ENCODE measurements around the gene MAVS.
A peak's percentile ranks its signal among the peaks of the same experiment; 100 is the strongest.

MAVS gene

DNA sequence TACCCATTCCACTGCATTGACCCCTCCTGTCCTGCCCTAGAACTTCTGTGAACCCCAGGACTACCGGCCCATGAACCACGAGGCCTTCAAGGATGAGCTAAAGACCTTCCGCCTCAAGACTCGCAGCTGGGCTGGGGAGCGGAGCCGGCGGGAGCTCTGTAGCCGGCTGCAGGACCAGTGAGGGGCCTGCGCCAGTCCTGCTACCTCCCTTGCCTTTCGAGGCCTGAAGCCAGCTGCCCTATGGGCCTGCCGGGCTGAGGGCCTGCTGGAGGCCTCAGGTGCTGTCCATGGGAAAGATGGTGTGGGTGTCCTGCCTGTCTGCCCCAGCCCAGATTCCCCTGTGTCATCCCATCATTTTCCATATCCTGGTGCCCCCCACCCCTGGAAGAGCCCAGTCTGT is 41.9 kb upstream of the MAVS start:
- peak overlapping the region; percentile 19 for H3K27ac Mint-ChIP-seq
- DNase-seq, result no peak
- CTCF ChIA-PET, result interaction anchor here (0.6 to 1.6 kb wide), 2 partner anchors 14 to 16 kb away, joined by 3 to 6 read pairs; no protein-coding TSS in a partner anchor
- H3K4me1 Mint-ChIP-seq, result peaks cover 86% of the 10 kb centered on the region
- H3K9me3 Mint-ChIP-seq, result no peaks in the 10 kb centered on the region
- H3K4me3 Mint-ChIP-seq, result no peak overlapping the region
- H3K27me3 Mint-ChIP-seq, result no peaks in the 10 kb centered on the region
- H3K36me3 Mint-ChIP-seq, result peaks cover 70% of the 10 kb centered on the region

DNA sequence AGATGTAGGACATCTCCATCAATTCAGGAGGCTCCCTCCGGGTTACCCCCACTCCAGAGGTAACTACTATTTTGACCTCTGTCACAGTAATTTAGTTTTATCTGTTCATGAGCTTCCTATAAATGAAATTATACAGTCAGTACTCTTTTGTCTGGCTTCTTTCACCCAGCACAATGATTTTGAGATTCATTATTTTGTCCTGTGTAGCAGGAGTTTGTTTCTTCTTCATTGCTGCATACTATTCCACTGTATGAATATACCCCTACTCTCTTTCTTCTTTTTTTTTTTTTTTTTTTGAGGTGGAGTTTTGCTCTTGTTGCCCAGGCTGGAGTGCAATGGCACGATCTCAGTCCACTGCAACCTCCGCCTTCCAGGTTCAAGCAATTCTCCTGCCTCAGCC is 38.1 kb upstream of the MAVS start:
- H3K27ac Mint-ChIP-seq, result peak overlapping the region; percentile 37
- H3K4me3 Mint-ChIP-seq, result no peak overlapping the region
- DNase-seq, result no peak
- peaks cover 85% of the 10 kb centered on the region for H3K4me1 Mint-ChIP-seq
- CTCF ChIA-PET, result no interaction called here
- H3K36me3 Mint-ChIP-seq, result peaks cover 41% of the 10 kb centered on the region
- H3K9me3 Mint-ChIP-seq, result no peaks in the 10 kb centered on the region
- no peaks in the 10 kb centered on the region for H3K27me3 Mint-ChIP-seq

DNA sequence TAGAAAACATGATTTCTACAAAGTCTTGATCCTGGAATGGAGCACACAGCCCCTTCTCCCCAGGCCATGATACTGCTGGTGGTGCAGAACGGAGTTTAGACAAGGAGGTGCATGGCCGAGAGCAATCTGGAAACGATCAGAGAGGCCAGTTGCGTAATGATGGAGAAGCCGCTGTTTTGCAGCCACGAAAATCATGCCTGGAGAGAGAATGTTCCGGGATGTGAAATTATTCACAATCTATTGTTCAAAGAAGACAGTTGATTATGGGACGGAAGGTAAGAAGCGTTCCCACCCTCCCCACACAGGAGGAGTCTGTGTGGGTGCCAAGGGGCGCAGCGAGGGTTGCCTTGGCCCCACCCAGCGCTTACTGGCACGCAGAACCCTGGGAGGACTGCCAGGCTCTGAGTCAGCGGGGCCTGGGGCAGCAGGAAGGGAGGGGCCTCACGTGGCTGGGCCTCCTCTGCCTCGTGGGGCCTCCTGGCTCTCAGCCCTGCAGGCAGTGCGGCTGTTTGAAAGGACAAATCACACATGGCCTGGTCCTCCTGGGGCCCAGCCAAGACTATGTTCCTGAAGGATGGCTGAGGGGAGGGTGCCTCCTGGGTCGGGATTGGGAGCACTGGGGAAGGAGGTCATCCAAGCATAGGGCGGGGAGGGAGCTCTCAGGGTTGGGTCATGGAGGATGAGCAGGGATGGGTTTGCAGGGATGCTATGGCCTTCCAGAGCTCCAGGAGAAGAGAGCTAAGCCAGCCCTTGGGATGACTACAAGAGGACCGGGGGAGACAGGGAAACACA is 35.0 kb upstream of the MAVS start:
- H3K4me3 Mint-ChIP-seq, result peak overlapping the region; percentile 75
- peak; percentile 93 for DNase-seq
- no peaks in the 10 kb centered on the region for H3K27me3 Mint-ChIP-seq
- peaks cover 86% of the 10 kb centered on the region for H3K4me1 Mint-ChIP-seq
- CTCF ChIA-PET, result interaction anchor here (0.7 to 4.7 kb wide), 4 partner anchors 9 to 24 kb away, joined by 3 to 18 read pairs (median 6); partner anchors contain the start of gene AP5S1
- no peaks in the 10 kb centered on the region for H3K9me3 Mint-ChIP-seq
- H3K27ac Mint-ChIP-seq, result peak overlapping the region; percentile 98
- peaks cover 17% of the 10 kb centered on the region for H3K36me3 Mint-ChIP-seq

DNA sequence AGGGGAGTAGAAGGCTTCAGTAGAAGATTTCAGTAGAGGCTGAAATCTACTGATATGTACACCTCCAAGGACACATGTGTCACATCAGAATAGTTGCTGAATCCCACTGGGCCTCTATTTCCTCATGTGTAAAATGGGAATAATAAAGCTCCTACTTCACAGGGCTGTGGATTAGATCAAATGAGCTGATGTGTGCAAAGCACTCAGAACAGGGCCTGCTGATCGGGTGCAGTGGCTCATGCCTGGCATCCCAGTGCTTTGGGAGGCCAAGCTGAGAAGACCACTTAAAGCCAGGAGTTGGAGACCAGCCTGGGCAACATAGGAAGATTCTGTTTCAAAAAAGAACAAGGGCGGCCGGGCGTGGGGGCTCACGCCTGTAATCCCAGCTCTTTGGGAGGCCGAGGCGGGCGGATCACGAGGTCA is 34.4 kb upstream of the MAVS start:
- CTCF ChIA-PET, result interaction anchor here (1.7 to 4.7 kb wide), 2 partner anchors 8 to 24 kb away, joined by 9 to 18 read pairs; partner anchors contain the start of gene AP5S1
- Mint-ChIP-seq H3K4me1 (peaks cover 85% of the 10 kb centered on the region), H3K27me3 (no peaks in the 10 kb centered on the region), H3K9me3 (no peaks in the 10 kb centered on the region), H3K4me3 (peak overlapping the region; percentile 75), H3K27ac (peak overlapping the region; percentile 98), H3K36me3 (peaks cover 12% of the 10 kb centered on the region)
- DNase-seq, result peak; percentile 21

DNA sequence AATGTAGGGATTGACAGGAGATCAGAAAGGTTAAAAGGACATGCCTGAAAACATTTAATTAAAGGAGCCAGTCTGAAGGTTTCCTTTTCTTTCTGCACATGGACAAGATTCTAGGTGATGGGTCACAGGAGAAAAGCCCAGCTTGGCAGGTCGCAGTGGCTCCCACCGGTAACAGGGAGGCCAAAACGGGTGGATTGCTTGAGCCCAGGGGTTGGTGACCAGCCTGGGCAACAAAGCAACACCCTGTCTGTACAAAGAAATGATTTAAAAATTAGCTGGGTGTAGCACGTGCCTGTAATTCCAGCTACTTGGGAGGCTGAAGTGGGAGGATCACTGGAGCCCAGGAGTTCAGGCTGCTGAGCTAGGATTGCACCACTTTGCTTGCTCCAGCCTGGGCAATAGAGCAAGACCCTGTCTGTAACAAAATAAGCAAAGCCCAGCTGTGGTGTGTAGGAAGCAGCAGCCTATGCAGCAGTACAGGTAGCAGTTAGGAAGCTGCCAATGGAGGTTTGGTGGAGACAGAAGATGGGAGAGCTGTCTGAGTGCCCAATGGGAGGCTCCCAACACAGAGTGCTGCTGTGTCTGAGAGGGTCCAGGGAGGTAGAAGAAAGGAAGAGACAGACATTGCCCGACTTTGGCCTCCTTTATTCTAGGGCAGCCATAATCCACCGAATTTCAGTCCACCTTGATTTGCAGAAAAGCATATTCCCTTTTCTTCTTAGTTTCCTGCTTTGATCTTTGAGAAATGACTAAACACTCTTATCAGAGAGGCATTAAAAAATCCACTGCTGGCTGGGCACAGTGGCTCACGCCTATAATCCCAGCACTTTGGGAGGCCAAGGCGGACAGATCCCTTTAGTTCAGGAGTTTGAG is 33.4 kb upstream of the MAVS start:
- Mint-ChIP-seq H3K27ac (peak overlapping the region; percentile 98), H3K36me3 (peaks cover 11% of the 10 kb centered on the region), H3K4me3 (no peak overlapping the region), H3K27me3 (no peaks in the 10 kb centered on the region), H3K4me1 (peaks cover 82% of the 10 kb centered on the region), H3K9me3 (no peaks in the 10 kb centered on the region)
- CTCF ChIA-PET, result interaction anchor here (0.6 to 4.7 kb wide), 2 partner anchors 25 to 67 kb away, joined by 3 to 18 read pairs; no protein-coding TSS in a partner anchor
- peak; percentile 20 for DNase-seq

DNA sequence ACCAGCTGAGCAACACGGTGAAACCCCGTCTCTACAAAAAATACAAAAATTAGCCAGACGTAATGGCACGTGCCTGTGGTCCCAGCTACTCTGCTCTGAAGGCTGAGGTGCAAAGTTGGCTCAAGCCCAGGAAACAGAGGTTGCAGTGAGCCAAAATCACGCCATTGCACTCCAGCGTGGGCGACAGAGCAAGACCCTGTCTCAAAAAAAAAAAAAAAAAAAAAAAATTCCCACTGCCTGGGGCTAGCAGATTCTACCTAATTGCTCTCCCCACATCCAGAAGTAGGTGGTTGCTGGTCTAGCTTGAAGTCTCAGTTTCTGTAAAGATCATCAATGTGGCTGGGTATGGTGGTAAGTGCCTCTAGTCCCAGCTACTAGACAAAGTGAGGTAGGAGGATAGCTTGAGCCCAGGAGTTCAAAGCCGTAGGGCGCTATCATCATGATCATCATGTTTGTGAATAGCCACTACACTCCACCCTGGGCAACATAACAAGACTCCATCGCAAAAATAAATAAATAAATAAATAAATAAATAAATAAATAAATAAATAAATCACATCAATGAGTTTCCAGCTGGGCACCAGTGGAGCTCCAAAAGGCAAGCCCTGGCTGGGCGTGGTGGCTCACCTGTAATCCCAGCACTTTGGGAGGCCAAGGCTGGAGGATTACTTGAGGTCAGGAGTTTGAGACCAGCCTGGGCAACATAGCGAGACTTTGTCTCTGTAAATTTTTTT is 32.6 kb upstream of the MAVS start:
- peaks cover 10% of the 10 kb centered on the region for H3K36me3 Mint-ChIP-seq
- H3K9me3 Mint-ChIP-seq, result no peaks in the 10 kb centered on the region
- peaks cover 86% of the 10 kb centered on the region for H3K4me1 Mint-ChIP-seq
- H3K27ac Mint-ChIP-seq, result peak overlapping the region; percentile 98
- no peak overlapping the region for H3K4me3 Mint-ChIP-seq
- no peaks in the 10 kb centered on the region for H3K27me3 Mint-ChIP-seq
- DNase-seq, result peak; percentile 20
- CTCF ChIA-PET, result interaction anchor here (4.7 kb wide), 1 partner anchor 26 kb away, joined by 18 read pairs; no protein-coding TSS in a partner anchor

- no peaks in the 10 kb centered on the region for H3K9me3 Mint-ChIP-seq
- no peaks in the 10 kb centered on the region for H3K27me3 Mint-ChIP-seq
- peaks cover 10% of the 10 kb centered on the region for H3K36me3 Mint-ChIP-seq
- peak; percentile 20 for DNase-seq
- CTCF ChIA-PET, result interaction anchor here (1.3 to 4.7 kb wide), 2 partner anchors 27 to 29 kb away, joined by 4 to 18 read pairs; partner anchors contain the start of gene CENPB
- no peak overlapping the region for H3K4me3 Mint-ChIP-seq
- peaks cover 90% of the 10 kb centered on the region for H3K4me1 Mint-ChIP-seq
- H3K27ac Mint-ChIP-seq, result peak overlapping the region; percentile 96
Measured at GRCh38 chr20:3814928-3815495, 31.6 kb upstream of the MAVS start.

DNA sequence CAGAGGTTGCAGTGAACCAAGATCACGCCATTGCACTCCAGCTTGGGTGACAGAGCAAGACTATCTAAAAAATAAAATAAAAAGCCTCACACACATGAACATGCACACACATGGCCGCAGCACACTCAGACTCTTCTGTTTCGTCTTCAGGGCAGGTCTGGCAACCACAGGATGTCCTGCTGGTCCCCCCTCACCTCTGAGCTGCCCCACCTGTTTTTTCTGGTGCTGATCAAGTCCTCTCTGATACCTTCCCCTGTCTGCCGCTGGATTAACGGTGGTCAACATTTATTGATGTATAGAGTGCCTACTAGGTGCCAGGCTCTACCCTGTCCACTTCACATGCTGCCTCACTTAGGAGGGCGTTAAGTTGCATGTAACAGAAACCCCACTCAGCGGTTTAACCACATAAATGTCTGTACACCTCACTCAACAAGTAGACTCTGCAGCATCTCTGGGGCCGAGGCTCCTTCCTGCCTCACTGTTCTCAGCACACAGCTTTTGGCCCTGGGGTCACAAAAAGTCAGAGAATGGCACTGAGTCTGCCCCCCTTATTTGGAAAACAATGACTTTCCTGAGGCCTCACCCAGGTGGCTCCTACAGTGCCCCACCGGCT is 30.8 kb upstream of the MAVS start:
- Mint-ChIP-seq H3K36me3 (peaks cover 10% of the 10 kb centered on the region), H3K27me3 (no peaks in the 10 kb centered on the region), H3K27ac (peak overlapping the region; percentile 96), H3K4me1 (peaks cover 84% of the 10 kb centered on the region), H3K4me3 (peak overlapping the region; percentile 64), H3K9me3 (no peaks in the 10 kb centered on the region)
- peak; percentile 65 for DNase-seq
- CTCF ChIA-PET, result interaction anchor here (1.3 to 4.7 kb wide), 2 partner anchors 28 to 30 kb away, joined by 4 to 18 read pairs; partner anchors contain the start of gene CENPB

DNA sequence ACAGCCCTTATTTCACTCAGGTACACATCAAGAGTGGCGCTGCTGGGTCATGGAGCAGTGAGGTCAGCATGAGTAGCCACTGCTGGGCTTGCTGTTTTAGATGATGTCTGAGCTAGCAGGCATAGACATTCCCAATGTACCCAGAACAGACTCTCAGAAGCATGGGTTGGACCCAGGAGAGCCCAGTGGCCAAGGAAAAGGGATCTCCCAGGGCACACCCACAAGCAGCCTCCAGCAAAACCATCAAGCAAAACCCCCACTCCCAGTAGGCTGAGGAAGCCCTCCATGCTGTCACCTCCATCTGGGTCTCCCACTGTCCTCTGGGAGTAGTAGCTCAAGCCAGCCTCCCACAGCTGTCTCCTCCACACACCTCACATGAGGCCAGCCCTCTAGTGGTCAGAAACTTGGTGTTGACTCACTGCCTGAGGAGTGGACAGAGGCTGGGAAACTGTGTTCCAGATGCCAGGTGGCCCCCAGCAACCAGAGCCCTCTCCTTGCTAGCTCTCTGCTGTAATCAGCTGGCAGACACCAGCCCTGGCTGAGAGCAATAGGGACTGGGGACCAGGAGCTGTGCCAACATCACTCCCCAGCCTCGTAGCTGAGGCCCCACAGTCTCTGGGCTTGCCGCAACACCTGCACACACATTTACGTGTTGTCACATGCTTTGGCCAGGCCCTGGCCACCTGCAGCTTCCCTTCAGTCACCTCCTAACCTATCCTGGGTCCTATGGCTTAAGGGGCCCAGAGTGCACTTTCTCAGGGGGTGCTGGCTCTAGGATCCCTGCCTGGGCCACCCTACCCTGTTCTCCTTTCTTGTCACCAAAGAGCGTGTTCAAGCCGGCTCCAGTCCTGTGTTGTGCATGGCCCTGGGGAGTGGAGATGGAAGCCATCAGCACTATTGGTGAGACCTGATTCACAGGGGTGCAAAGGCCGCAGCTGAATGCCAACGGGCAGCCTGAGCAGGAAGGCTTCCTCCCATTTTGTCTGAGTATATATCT is 28.2 kb upstream of the MAVS start:
- Mint-ChIP-seq H3K27me3 (no peaks in the 10 kb centered on the region), H3K9me3 (no peaks in the 10 kb centered on the region), H3K36me3 (peaks cover 13% of the 10 kb centered on the region), H3K4me1 (peaks cover 70% of the 10 kb centered on the region), H3K4me3 (no peak overlapping the region), H3K27ac (peak overlapping the region; percentile 55)
- peak; percentile 36 for DNase-seq
- CTCF ChIA-PET, result interaction anchor here (0.6 to 3.8 kb wide), 11 partner anchors 13 to 338 kb away, joined by 3 to 52 read pairs (median 7); partner anchors contain the start of genes ADISSP, CDC25B and CENPB

DNA sequence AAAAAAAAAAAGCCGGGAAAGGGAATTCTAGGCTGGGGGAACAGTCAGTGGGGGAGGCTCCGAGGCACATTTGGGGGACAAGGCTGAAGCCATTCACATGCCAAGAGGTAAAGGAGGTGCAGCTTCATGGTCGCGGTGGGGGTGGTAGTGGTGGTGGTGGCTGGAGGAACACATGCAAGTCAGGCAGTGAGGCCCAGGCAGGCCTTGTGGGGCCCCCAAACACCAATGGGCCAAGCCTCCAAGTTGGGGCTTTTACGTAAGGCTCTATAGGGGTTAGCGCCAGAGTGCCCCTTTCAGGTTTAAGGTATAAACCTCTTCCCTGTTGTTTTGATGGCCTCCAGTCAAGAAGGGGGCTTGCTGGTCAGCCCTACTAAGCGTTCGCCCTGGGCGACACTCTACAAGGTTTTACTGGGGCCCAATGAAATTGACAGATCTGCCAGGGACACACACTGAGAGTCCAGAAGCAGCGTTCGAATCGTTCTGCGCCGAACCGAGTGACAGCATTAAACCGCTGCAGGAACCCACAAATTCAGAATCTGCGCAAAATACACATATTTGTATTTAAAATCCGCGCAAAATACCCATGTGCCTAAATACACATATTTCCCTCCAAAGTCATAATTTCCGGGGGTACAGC is 27.1 kb upstream of the MAVS start:
- H3K36me3 Mint-ChIP-seq, result peaks cover 14% of the 10 kb centered on the region
- H3K27ac Mint-ChIP-seq, result peak overlapping the region; percentile 89
- DNase-seq, result no peak
- no peaks in the 10 kb centered on the region for H3K27me3 Mint-ChIP-seq
- H3K4me3 Mint-ChIP-seq, result peak overlapping the region; percentile 83
- H3K4me1 Mint-ChIP-seq, result peaks cover 63% of the 10 kb centered on the region
- no peaks in the 10 kb centered on the region for H3K9me3 Mint-ChIP-seq
- CTCF ChIA-PET, result interaction anchor here (0.6 to 3.8 kb wide), 17 partner anchors 8 to 337 kb away, joined by 3 to 52 read pairs (median 7); partner anchors contain the start of genes ADISSP, CDC25B, CENPB and SPEF1

GRCh38 chr20:3820048-3820900 is 26.4 kb upstream of the MAVS start, which contains the start of gene AP5S1:
Gene AP5S1 (plus strand): TSS chr20:3820547. CDS start chr20:3822118, 1,571 bp downstream.
- no peaks in the 10 kb centered on the region for H3K27me3 Mint-ChIP-seq
- peak; percentile 95 for DNase-seq
- peak within 1 kb of the TSS; percentile 92 for H3K27ac Mint-ChIP-seq

More at GRCh38 chr20:3820048-3820900, 26.4 kb upstream of the MAVS start, which contains the start of gene AP5S1:
- CTCF ChIA-PET, result interaction anchor here (0.7 to 3.8 kb wide), 22 partner anchors 9 to 244 kb away, joined by 3 to 52 read pairs (median 4); partner anchors contain the start of genes ADISSP, CDC25B, CENPB and SPEF1
- peaks cover 56% of the 10 kb centered on the region for H3K4me1 Mint-ChIP-seq
- H3K9me3 Mint-ChIP-seq, result no peaks in the 10 kb centered on the region
- H3K36me3 Mint-ChIP-seq, result peaks cover 16% of the 10 kb centered on the region
- H3K4me3 Mint-ChIP-seq, result peak within 1 kb of the TSS; percentile 83

Data from activated naive CD4-positive, alpha-beta T cell treated with anti-CD3 and anti-CD28 coated beads, Interleukin-2, amount 10 ng/mL, durations not matched to agents 7 days and 5 days (primary cell).